GM12891 (cell line): ENCODE results near the gene SH2D4B.

Experiments
- DNase-seq: peaks from one replicate; pipeline ENCODE4 v3.0.0; 2011; ENCODE audit warnings: low spot score; ENCODE audit not compliant: insufficient read length
- FAIRE-seq: peaks from 2 replicates; lab custom pipeline; 2011; peaks lifted over from hg19 to GRCh38; lab: Jason Lieb, UNC
- PAX5 ChIP-seq: IDR thresholded peaks from 2 replicates; pipeline ENCODE4 v1.6.1; 2011; ENCODE audit warnings: low read length, moderate library complexity, mild to moderate bottlenecking; ENCODE audit not compliant: insufficient read depth, severe bottlenecking
- POLR2A ChIP-seq: IDR thresholded peaks from 2 replicates; pipeline ENCODE4 v1.6.1; 2011; ENCODE audit warnings: low read depth, low read length, control low read depth
- POLR2AphosphoS5 ChIP-seq: IDR thresholded peaks from 2 replicates; pipeline ENCODE4 v1.6.1; 2011; ENCODE audit warnings: low read depth, low read length, control low read depth
- POU2F2 ChIP-seq: IDR thresholded peaks from 2 replicates; pipeline ENCODE4 v1.6.1; 2011; ENCODE audit warnings: low read depth, mild to moderate bottlenecking, control low read depth, low read length, moderate library complexity
- SPI1 ChIP-seq: IDR thresholded peaks from 2 replicates; pipeline ENCODE4 v1.6.1; 2011; ENCODE audit warnings: low read depth, low read length, control low read depth
- TAF1 ChIP-seq: IDR thresholded peaks from 2 replicates; pipeline ENCODE4 v1.6.1; 2011; ENCODE audit warnings: low read depth, low read length, control low read depth

The SH2D4B gene

DNA sequence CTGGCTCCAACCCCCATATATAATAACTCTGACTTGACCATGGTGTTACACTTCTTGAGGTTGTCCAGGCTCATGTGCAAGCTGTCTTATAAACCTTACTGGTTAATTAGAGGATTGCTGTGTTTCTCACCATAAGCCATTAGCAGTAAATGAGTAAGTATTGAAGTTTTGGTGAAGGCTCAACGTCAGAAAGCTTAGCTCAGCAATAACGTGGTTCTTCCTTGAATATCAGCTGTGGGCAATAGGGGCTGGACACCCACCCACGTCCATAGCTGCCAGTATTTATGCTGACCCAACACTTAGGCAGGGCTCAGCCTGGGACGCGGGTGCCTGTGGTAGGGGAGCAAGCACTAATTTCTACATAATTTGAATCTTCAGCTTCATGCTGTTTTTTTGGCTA lies 134.1 kb downstream of the SH2D4B start:
- FAIRE-seq (no peak), DNase-seq (no peak)
- TF ChIP-seq PAX5 (no peak), TAF1 (no peak), SPI1 (no peak), POU2F2 (no peak), POLR2A (no peak), POLR2AphosphoS5 (no peak)

DNA sequence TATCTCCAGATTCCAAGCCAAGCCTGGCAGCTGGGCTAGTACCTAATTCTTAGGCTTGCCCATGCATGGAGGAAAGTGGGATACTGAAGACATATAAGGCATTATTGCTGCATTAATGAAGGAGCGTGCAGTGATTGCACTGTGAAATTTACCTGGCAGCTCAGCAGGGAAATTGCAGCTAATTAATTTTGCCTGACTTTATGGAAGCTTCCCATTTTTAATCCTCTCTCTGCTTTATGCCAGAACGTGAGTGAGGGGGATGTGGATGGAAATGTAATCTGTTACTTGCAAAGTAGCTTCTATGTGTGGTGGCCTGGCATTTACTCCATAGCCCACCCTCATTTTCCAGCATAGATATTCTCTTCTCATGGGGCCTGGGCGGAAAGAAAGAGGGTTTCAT lies 134.9 kb downstream of the SH2D4B start:
- DNase-seq (no peak), FAIRE-seq (no peak)
- TF ChIP-seq PAX5 (no peak), POLR2AphosphoS5 (no peak), POLR2A (no peak), POU2F2 (no peak), SPI1 (no peak), TAF1 (no peak)

DNA sequence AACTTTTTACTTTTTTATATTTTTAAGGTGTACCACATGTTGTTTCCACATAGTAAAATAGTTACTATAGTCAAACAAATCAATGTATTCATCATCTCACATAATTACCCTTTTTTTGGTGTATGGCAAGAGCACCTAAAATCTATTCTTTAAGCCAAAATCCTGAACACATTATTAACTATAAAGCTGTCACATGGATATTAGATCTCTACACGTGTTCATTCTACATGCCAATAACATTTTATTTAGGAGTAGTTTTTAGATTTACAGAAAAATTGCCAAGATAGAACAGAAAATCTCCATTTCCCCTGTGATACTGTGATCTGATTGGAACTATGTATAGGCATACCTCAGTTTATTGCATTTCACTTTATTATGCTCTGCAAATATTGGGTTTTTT lies 137.1 kb downstream of the SH2D4B start:
- TF ChIP-seq POLR2AphosphoS5 (no peak), POU2F2 (no peak), SPI1 (no peak), POLR2A (no peak), PAX5 (no peak), TAF1 (no peak)
- no peak for DNase-seq
- FAIRE-seq = no peak

DNA sequence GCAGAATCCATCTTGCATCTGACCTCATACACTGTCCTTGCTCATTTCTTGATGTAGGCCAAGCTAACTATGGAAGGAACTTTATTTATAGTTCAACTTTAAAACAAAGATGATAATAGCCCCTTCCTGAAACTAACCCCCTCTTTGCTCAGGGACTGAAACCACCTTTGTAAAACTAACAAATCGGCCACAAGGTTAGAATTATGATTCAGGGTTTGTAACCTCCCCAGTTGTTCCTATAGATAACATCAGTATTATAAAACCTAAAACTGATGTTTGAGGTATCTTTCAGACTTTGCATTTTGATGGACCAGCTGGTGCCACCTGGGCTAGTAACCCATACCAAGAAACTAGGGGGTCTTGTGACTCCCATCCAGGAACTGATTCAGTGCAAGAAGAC lies 143.4 kb downstream of the SH2D4B start:
- TF ChIP-seq POU2F2 (no peak), POLR2AphosphoS5 (no peak), POLR2A (no peak), PAX5 (no peak), TAF1 (no peak), SPI1 (no peak)
- FAIRE-seq (no peak), DNase-seq (no peak)

DNA sequence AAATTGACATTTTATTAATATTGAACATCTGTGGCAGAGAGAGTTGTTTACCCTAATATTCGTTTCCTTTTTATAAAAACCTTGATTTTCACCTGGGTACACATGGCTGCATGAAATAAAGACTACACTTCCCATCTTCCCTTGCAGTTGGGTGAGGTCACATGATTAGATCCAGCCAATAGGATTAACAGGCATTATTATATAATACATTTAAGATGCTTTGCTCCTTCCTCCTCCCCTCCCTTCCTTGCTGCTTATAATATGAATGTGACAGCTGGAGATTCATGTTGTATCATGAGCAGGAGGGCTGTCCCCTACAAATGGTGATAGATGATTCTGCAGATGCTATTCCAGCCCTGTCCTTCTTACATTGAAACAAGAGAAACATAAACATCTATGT lies 146.6 kb downstream of the SH2D4B start:
- peak; percentile 59 for FAIRE-seq
- no peak for TF ChIP-seq PAX5
- DNase-seq = no peak

DNA sequence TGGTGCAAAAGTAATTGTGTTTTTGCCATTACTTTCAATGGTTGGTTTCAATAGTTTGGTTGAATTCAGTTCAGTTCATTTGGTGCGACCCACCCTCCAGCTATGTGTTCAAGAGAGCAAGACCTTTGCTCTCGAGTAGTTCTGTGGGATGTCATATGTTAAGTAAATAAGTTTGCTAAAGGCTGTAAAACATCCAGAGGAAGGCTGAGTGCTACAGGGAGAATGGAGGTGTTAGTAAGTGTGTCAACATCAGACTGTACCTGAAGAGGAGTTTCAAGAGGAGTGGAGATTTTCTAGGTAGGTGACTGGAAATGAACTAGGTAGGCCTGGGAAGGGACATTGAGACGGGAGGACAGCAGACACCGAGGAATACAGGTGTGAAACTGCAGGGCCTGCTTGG lies 147.7 kb downstream of the SH2D4B start:
- no peak for DNase-seq
- no peak for TF ChIP-seq POU2F2
- no peak for TF ChIP-seq POLR2AphosphoS5
- no peak for TF ChIP-seq PAX5
- TF ChIP-seq POLR2A = no peak
- TF ChIP-seq SPI1 = no peak
- TF ChIP-seq TAF1 = no peak
- FAIRE-seq = no peak

DNA sequence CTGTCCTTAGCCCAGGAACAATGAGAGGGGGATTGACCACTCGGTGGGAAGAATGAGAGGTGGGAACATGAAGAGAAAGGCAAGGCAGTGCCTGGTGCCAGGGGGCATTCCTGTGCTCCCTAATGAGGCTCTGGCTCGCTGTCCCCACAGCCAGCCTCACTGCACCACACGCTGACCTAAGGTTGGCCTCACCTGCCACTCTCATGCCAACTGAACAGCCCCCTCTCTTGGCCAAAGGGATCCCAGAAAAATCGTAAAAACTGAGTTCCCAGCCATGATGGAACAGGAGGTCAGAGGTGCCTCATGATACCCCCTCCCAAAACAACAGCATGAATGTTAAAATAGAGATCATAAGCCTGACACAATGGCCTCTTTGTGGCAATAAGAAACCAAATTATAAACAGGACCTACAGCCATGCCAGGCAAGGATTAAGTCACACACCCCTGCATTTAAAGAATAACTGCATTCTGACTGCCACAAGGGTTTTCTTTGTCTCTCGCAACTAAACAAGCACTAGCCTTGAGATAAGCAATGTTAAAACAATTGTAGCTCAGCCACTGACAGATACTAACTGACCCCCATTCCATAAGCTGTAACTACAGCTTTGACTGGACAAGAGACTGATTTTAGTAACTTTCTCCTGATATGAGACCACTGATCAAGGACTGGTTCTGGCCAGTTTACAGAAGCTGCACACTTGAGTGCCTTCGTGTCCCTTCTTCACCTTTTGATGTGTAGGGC lies 149.2 kb downstream of the SH2D4B start:
- TF ChIP-seq TAF1 = no peak
- no peak for FAIRE-seq
- DNase-seq = no peak

DNA sequence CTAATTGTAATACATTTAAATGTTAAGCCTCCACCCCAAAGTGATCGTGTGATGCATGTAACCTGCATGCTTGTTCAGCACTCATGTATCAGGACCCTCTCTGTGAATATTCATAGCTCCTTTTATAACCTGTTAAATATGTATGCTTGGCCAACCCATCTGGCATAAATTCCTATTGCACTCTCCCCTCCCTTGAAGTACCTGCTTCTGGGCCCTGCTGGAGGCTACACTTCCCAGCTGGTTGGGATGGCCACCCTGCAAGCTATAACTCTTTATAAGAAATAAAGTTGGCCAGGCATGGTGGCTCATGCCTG lies 149.7 kb downstream of the SH2D4B start:
- FAIRE-seq = no peak
- no peak for DNase-seq
- no peak for TF ChIP-seq POU2F2
- no peak for TF ChIP-seq SPI1
- TF ChIP-seq POLR2AphosphoS5 = no peak
- TF ChIP-seq TAF1 = no peak
- no peak for TF ChIP-seq PAX5
- no peak for TF ChIP-seq POLR2A

DNA sequence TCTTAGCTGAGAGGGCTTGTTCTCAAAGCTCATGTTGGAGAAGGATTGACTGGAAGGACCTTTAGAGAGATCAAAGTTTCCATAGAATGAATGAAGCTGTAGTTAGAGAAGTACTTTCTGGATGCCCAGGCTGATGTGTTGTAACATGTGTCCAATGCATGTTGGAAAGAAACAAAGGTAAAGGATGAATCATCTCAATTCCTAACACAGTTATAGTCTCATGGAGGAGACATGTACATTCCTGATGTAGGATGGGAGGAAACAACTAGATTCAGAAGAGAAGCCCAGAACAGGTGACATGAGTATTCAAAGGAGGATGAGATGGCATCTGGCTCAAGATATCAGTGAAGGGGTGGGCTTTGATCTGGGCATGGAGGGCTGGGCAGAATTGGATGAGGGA lies 152.7 kb downstream of the SH2D4B start:
- DNase-seq = no peak
- no peak for FAIRE-seq
- no peak for TF ChIP-seq TAF1
- no peak for TF ChIP-seq POLR2A
- TF ChIP-seq POU2F2 = no peak
- no peak for TF ChIP-seq PAX5
- TF ChIP-seq POLR2AphosphoS5 = no peak
- no peak for TF ChIP-seq SPI1

DNA sequence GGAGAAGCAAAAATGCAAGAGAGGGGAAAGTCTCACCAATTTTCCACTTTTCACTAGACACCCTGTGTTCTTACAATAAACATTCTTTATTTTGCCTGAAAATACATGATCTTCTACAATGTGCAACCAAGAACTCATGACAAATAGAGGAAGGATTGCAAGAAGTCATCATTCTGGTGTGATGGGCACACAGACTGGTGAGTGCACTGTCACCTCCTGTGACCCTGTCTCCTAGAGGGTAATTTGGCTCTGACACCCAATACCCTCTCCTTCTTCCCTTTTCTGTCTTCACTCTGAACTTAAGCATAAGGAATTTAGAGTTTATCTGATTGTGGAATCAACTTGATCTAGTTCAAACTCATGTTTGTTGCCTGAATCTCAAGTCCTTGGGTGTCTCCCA lies 153.7 kb downstream of the SH2D4B start:
- FAIRE-seq (no peak), DNase-seq (no peak)
- TF ChIP-seq POLR2AphosphoS5 = no peak
- no peak for TF ChIP-seq POU2F2
- no peak for TF ChIP-seq SPI1
- no peak for TF ChIP-seq PAX5

DNA sequence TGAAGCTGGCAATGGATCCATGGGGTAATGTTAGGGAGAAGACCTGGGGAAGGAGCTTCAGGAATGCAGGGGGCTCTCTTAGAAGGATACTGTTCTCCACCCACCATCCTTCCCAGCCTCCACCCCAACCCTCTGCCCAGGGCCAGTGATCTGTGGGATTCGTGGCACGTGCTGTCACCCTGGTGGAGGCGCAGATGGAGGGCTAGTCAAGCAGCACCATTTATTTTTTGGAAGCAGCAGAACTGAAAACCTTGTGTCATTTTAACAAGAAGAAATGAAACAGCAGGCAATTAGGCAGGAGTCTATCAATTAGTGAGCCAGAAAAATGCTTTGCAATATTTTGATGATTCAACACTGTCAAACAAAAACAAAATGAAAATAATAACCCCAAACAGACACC lies 155.9 kb downstream of the SH2D4B start:
- FAIRE-seq = no peak
- DNase-seq = no peak

More for the DNA sequence above, 155.9 kb downstream of the SH2D4B start:
- TF ChIP-seq POLR2AphosphoS5 (no peak), POU2F2 (no peak), POLR2A (no peak), SPI1 (no peak), TAF1 (no peak), PAX5 (no peak)
